T-helper 1 cell treated with Interleukin-12 subunit alpha and Interleukin-12 subunit beta and Interleukin-4 antibody, amounts not matched to agents 30 μg/mL and 1 μg/mL, for 36 hours (primary cell): ENCODE measurements around the gene CMC4.

Experiments
- H3K27ac Mint-ChIP-seq: one replicate; pipeline ENCODE4 v1.8.0; 2021; ENCODE audit warnings: mild to moderate bottlenecking, mixed read lengths
- H3K27me3 Mint-ChIP-seq: one replicate; pipeline ENCODE4 v1.8.0; 2021; ENCODE audit warnings: low read depth, mixed read lengths
- H3K36me3 Mint-ChIP-seq: one replicate; pipeline ENCODE4 v1.8.0; 2021; ENCODE audit warnings: low read depth, mixed read lengths
- H3K4me1 Mint-ChIP-seq: one replicate; pipeline ENCODE4 v1.8.0; 2021; ENCODE audit warnings: low read depth, mixed read lengths
- H3K4me3 Mint-ChIP-seq: one replicate; pipeline ENCODE4 v1.8.0; 2021; ENCODE audit warnings: mild to moderate bottlenecking, moderate library complexity, mixed read lengths
- H3K9me3 Mint-ChIP-seq: one replicate; pipeline ENCODE4 v1.8.0; 2021; ENCODE audit warnings: mixed read lengths

The CMC4 gene

DNA sequence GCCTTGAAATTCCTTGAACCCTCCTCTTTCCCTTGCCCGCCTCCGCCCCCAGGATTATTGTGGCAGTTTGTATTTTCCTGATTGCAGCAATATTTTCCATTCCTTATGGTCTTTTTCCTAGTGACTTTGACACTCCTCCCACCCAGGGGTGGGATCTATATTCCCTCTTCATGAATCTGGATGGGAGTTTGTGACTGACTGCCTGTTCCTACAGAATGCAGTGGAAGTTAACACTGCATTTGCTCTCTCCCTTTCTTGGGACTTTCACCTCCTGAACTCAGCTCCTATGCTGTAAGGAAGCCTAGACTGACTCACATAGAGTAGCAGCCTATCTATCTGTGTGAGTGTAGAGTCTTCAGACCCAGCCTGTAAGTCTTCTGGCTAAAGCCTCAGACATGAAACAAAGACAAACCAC is 42.1 kb downstream of the CMC4 start:
- Mint-ChIP-seq H3K27ac (peak overlapping the region; percentile 58), H3K9me3 (no peaks in the 10 kb centered on the region), H3K36me3 (no peaks in the 10 kb centered on the region), H3K4me3 (no peak overlapping the region), H3K27me3 (peaks cover 11% of the 10 kb centered on the region), H3K4me1 (peaks cover 13% of the 10 kb centered on the region)

GRCh38 chrX:155028129-155028528 is 42.8 kb downstream of the CMC4 start:
- H3K36me3 Mint-ChIP-seq = no peaks in the 10 kb centered on the region
- H3K27ac Mint-ChIP-seq = peak overlapping the region; percentile 95
- peaks cover 13% of the 10 kb centered on the region for H3K4me1 Mint-ChIP-seq
- H3K9me3 Mint-ChIP-seq = no peaks in the 10 kb centered on the region
- H3K27me3 Mint-ChIP-seq = peaks cover 15% of the 10 kb centered on the region
- H3K4me3 Mint-ChIP-seq = peak overlapping the region; percentile 34

- Mint-ChIP-seq H3K27me3 (peaks cover 17% of the 10 kb centered on the region), H3K4me3 (peak overlapping the region; percentile 83), H3K27ac (peak overlapping the region; percentile 95), H3K36me3 (no peaks in the 10 kb centered on the region), H3K9me3 (no peaks in the 10 kb centered on the region), H3K4me1 (peaks cover 13% of the 10 kb centered on the region)
These were observed 43.3 kb downstream of the CMC4 start for GRCh38 chrX:155027509-155028066.

- Mint-ChIP-seq H3K9me3 (no peaks in the 10 kb centered on the region), H3K27ac (peak within 1 kb of the TSS; percentile 95), H3K4me3 (peak within 1 kb of the TSS; percentile 83), H3K4me1 (peaks cover 13% of the 10 kb centered on the region), H3K36me3 (no peaks in the 10 kb centered on the region), H3K27me3 (peaks cover 22% of the 10 kb centered on the region)
These were observed 44.0 kb downstream of the CMC4 start, which contains the start of gene FUNDC2 for GRCh38 chrX:155026727-155027508. Gene FUNDC2, plus strand, starts transcription at chrX:155026844. Its CDS starts 95 bp downstream, at chrX:155026939.

- no peaks in the 10 kb centered on the region for H3K36me3 Mint-ChIP-seq
- H3K4me3 Mint-ChIP-seq = peak overlapping the region; percentile 77
- H3K27me3 Mint-ChIP-seq = peaks cover 27% of the 10 kb centered on the region
- H3K27ac Mint-ChIP-seq = peak overlapping the region; percentile 84
- H3K4me1 Mint-ChIP-seq = peaks cover 13% of the 10 kb centered on the region
- H3K9me3 Mint-ChIP-seq = no peaks in the 10 kb centered on the region
These were observed 44.6 kb downstream of the CMC4 start for GRCh38 chrX:155026420-155026726.

DNA sequence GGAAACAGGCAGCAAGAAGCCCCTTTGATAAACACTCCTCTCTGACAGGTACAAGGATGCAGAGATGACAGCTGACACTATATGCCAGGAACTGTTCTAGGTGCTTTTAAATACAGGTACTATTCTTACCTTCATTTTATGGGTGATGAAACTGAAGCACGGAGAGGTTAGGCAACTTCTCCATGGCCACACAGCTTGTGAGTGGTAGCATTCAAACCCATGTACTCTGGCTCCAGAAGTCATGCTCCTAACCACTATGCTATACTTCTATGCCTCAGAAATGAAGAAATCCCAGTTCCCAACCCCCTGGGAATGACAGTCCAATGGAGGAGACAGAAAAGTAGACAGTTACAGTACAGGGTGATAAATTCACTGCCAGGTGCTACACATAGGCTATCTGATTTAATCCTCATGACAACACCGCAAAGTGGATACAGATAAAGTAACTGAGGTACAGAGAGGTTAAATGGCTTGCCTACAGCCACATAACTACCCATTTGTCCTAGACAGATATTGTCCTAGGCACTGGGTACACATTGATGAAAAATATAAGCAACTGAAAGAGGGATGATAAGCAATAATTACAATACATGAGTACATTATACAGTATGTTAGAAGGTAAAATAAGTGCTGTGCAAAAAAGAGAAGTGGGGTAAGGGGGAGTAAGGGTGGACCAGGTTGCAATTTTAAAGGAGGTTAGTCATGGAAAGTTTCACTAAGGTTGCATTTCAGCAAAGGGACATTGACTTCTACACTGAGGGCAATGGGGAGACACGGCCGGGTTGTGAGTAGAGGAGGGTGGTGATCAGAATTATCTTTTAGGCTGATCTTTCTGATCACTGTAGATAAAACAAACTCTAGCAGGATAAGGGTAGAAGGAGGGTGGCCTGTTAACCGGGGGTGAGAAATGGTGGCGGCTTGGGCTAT is 46.8 kb downstream of the CMC4 start:
- peaks cover 32% of the 10 kb centered on the region for H3K27me3 Mint-ChIP-seq
- no peaks in the 10 kb centered on the region for H3K36me3 Mint-ChIP-seq
- no peaks in the 10 kb centered on the region for H3K9me3 Mint-ChIP-seq
- H3K4me1 Mint-ChIP-seq = peaks cover 8% of the 10 kb centered on the region
- H3K4me3 Mint-ChIP-seq = peak overlapping the region; percentile 7
- peak overlapping the region; percentile 17 for H3K27ac Mint-ChIP-seq

GRCh38 chrX:155022585-155022984 is 48.4 kb downstream of the CMC4 start, which contains the start of gene F8:
Gene F8, minus strand, starts transcription at chrX:155022723. Its CDS starts 171 bp downstream, at chrX:155022552.
- H3K27me3 Mint-ChIP-seq = peaks cover 39% of the 10 kb centered on the region
- no peaks in the 10 kb centered on the region for H3K36me3 Mint-ChIP-seq
- H3K4me3 Mint-ChIP-seq = no peak within 1 kb of the TSS
- no peak within 1 kb of the TSS for H3K27ac Mint-ChIP-seq
- H3K9me3 Mint-ChIP-seq = no peaks in the 10 kb centered on the region
- no peaks in the 10 kb centered on the region for H3K4me1 Mint-ChIP-seq

- H3K27me3 Mint-ChIP-seq = peaks cover 43% of the 10 kb centered on the region
- H3K4me3 Mint-ChIP-seq = no peak overlapping the region
- no peaks in the 10 kb centered on the region for H3K36me3 Mint-ChIP-seq
- no peak overlapping the region for H3K27ac Mint-ChIP-seq
- no peaks in the 10 kb centered on the region for H3K9me3 Mint-ChIP-seq
- no peaks in the 10 kb centered on the region for H3K4me1 Mint-ChIP-seq
These were observed 50.3 kb downstream of the CMC4 start for GRCh38 chrX:155020591-155020990.
